Omental fat pad (tissue), 4 donors: ENCODE measurements around the gene ITIH5. TPM values are rescaled to one million over a fixed set of nuclear protein-coding genes. Genes with fewer than 3 reads are reported as not detected.

Experiments used
- ATAC-seq: fragments of 150-250 bp; one replicate; pipeline ENCODE4 v1.9.1; 2016; ENCODE audit warnings: mild to moderate bottlenecking, moderate library complexity; ENCODE audit not compliant: low FRiP score
- DNase-seq: peaks from one replicate; pipeline ENCODE4 v3.0.0-alpha.2; 2019; ENCODE audit warnings: low spot score
- total RNA-seq, 4 donors: library from RNA; depleted of rRNA; stranded (reverse); fragments of >200 nt; gene quantifications; one replicate each; pipeline ENCODE4 v1.1.0, GENCODE V29; 2016
- TF ChIP-seq, protein P1 (sequence below), 3 donors: fragments of 450-650 bp; IDR thresholded peaks; one replicate each; pipeline ENCODE4 v1.5.1; 2016 to 2017; ENCODE audit warnings: antibody characterized with exemption in 3 of 3, mild to moderate bottlenecking in 3 of 3, moderate library complexity in 2 of 3

ITIH5 gene
- total RNA-seq, 4 donors from 2014 or later = 50.0 to 263 (median 97.9) TPM

DNA sequence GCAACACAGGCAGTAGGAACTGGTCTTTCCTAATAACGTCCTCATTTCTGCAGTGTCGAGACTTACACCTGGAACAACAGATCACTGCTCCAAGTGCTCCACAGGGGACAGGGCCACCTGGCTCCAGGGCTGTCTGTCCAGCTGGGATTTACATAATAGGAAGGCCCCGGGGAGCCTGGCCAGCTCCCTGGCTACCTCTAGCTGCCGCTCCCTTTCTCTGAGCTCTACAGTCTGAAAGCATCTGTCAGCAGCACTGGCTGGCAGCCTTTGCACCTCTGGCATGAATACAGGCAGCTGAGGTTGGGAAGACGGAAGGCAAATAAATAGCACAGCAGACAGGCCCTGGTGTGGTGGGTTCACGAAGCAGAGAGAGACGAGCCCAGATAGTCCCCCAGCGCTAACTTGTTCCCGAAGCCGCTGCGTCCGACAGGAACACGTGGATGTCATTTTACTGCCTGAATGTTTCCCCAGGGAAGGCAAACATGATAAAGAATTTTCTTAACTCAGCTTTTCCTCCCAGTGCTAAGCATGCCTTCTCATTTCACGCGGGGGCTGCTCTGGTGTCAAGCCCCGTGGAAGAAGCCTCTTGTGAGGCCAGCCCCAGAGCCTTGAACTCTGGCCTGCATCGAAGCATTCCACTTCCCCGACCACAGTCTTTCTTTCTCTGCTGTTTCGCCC is 105.4 kb downstream of the ITIH5 start:
- DNase-seq (no peak), ATAC-seq (peak; percentile 66)
- TF ChIP-seq, protein P1, sequence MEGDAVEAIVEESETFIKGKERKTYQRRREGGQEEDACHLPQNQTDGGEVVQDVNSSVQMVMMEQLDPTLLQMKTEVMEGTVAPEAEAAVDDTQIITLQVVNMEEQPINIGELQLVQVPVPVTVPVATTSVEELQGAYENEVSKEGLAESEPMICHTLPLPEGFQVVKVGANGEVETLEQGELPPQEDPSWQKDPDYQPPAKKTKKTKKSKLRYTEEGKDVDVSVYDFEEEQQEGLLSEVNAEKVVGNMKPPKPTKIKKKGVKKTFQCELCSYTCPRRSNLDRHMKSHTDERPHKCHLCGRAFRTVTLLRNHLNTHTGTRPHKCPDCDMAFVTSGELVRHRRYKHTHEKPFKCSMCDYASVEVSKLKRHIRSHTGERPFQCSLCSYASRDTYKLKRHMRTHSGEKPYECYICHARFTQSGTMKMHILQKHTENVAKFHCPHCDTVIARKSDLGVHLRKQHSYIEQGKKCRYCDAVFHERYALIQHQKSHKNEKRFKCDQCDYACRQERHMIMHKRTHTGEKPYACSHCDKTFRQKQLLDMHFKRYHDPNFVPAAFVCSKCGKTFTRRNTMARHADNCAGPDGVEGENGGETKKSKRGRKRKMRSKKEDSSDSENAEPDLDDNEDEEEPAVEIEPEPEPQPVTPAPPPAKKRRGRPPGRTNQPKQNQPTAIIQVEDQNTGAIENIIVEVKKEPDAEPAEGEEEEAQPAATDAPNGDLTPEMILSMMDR (IDR thresholded peaks at IDR 0.05) = no peak

DNA sequence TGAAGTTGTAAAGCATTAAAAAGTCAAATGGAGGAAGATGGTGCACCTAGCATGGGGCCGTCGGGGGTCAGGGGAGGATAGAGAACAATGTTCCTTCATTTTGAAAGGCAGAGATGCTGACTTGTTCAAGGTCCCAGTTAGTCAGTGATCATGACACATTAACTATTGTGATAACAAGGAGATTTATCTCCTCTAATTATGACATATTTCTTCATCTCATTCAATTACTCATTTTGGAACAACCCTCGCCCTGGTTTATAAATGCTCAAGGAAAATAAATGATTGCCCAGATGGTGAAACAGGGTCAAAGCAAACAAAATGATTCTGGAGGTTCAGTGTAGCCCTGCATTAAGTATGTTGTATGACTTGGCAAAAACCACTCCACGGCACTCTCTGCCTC is 106.2 kb downstream of the ITIH5 start:
- ATAC-seq = peak; percentile 46
- DNase-seq = no peak
- TF ChIP-seq, protein P1 (IDR thresholded peaks at IDR 0.05) = no peak

DNA sequence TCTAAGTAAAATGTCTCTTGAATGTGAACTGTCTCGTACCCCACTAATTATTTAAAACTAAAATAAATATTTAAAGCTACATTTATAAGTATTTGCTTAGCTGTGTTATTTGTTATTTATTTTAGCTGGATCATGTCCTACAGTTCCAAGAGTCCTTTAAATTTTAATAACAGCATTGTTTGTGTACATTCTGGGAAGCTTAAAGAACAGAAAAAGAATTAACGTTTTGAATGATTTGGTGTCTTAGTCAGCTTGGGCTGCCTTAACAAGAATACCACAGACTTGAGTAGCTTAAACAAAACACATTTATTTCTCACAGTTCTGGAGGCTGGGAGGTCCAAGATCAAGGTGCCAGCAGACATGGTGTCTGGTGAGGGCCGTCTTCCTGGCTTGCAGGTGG is 107.4 kb downstream of the ITIH5 start:
- DNase-seq (no peak), ATAC-seq (no peak)
- TF ChIP-seq, protein P1 (IDR thresholded peaks at IDR 0.05) = no peak

DNA sequence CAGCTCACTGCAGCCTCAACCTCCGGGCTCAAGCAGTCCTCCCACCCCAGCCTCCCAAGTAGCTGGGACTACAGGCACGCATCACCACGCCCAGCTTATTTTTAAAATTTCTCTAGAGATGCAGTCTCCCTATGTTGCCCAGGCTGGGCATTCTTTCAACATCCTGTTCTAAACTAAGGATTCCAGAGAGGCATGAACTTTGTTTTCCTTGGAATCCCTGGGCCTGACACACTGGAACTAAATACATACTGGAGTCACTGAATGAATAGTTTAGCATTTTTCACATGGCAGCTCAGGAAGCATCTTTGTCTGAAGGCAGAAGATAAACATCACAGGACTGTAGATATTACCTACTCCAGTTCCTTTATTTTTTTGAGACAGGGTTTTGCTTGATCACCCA is 108.7 kb downstream of the ITIH5 start:
- ATAC-seq (no peak), DNase-seq (no peak)
- TF ChIP-seq, protein P1 (IDR thresholded peaks at IDR 0.05) = no peak

DNA sequence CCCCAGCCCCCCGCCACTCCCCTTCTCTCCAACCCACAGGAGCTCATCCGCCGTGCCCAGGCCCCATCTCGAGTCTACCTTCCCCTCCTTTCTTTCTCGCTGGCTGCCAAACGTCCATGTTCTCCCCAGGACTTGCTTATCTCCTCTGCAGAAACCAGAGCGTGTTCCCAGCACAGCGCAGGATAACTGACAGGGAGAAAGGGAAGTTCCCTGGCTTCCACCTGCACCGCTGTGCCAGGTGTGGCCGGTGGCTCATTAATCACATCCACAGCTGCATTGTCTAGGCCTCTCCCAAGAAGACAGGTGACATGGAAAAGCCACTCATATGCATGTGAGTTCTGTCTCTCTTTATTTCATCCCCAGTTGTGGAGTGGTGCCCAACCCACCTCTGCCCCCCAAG is 113.2 kb downstream of the ITIH5 start:
- TF ChIP-seq, protein P1 (IDR thresholded peaks at IDR 0.05) = no peak
- DNase-seq (no peak), ATAC-seq (no peak)

DNA sequence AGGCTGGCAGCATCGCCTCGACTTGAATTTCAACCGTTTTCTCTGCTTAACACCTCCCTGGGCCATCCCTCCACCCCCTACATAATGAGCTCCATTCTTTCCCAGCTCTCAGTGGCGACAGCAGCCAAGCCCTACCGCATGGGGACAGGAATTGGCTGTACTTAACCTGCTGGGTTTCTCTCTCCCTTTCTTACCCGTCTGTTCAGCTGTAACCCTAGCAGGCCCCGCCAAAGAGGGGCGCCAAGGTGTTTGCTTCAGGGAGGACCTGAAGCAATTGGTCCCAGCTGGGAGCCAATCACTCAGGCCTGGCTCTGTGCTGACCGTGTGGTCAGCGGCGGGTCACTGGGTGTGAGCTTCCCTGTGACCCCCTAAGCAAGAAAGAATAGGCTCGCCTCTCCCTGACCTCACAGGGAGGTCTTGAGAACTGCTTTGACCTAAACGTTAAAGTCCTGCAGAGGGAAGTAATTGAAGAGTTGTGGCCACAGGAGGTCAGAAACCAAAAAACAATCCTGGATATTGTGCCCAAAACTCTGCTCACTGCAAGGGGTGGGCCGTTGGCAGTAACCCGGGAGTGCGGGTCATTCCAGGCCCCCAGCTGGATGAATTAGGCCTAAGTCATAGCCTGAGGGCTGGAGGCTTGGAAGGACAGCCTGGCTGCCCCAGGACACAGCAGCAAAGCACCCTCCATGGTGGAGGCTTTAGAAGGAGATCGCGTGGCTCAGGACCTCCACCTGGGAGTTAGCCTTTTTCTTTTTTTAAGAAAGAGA is 114.6 kb downstream of the ITIH5 start:
- ATAC-seq (no peak), DNase-seq (no peak)
- TF ChIP-seq, protein P1 (IDR thresholded peaks at IDR 0.05) = no peak

DNA sequence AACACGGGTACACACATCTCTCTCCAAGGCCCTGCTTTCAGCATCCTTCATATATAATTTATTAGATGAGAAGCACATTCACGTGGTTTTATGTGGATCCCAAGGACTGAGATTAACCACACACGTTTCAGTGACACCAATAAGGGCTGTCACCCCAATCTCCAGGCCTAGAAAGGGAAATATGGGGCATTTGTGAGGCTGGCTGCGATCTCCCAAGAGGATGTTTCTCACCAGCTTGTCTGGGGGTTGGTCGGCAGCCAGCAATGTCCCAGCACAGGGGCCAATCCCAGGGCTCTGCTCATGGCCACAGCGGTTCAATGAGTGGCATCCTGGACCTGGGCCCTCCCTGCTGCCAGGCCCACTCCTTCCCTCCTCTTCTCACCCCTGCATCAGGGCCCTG is 115.5 kb downstream of the ITIH5 start:
- TF ChIP-seq, protein P1 (IDR thresholded peaks at IDR 0.05) = no peak
- DNase-seq (no peak), ATAC-seq (no peak)
